ENCODE data around the gene ATG7. TPM values are rescaled to one million over a fixed set of nuclear protein-coding genes. Genes with fewer than 3 reads are reported as not detected.

ATG7 gene
- total RNA-seq, 3 donors from 2014 or later (not counting 1 experiment from before 2014, with no cell fraction given): 55.3 to 72.9 (median 68.6) TPM

- no peaks in the 10 kb centered on the region for H3K9me3 Mint-ChIP-seq
- H3K9me3 ChIP-seq (ENCODE audit: control insufficient read depth, insufficient read depth, low read length): no peaks in the 10 kb centered on the region
- no peak overlapping the region for H3K4me3 ChIP-seq (ENCODE audit: low read length)
- WGBS (ENCODE audit: insufficient coverage): 94% methylated on average over 37 of the region's 37 CpGs
- H3K27me3 Mint-ChIP-seq (ENCODE audit: low read depth in 2 of 2): no peaks in the 10 kb centered on the region
- DNase-seq (no peak), ATAC-seq (no peak)
- no peak overlapping the region for H3K4me3 Mint-ChIP-seq
- peaks cover 55% of the 10 kb centered on the region for H3K36me3 ChIP-seq (ENCODE audit: control insufficient read depth, insufficient read depth, low read length)
- TF ChIP-seq CTCF (IDR thresholded peaks at IDR 0.05): no peak
- intact Hi-C loops (cut with micrococcal nuclease): no loop called here
- H3K27ac ChIP-seq (ENCODE audit: low read length): no peak overlapping the region
- H3K4me1 ChIP-seq (ENCODE audit: control insufficient read depth, insufficient read depth, low read length): no peaks in the 10 kb centered on the region
- peak overlapping the region; percentile 14 to 65 for H3K27ac Mint-ChIP-seq
- H3K4me1 Mint-ChIP-seq: peaks cover 12 to 20% of the 10 kb centered on the region in 2 donors
- no peaks in the 10 kb centered on the region for H3K27me3 ChIP-seq (ENCODE audit: control insufficient read depth, insufficient read depth, low read length)
- H3K36me3 Mint-ChIP-seq: no peaks in the 10 kb centered on the region
Measured at GRCh38 chr3:11558918-11559815, 287.0 kb downstream of the ATG7 start.

GRCh38 chr3:11559816-11560633, 287.8 kb downstream of the ATG7 start:
- H3K36me3 ChIP-seq (ENCODE audit: control insufficient read depth, insufficient read depth, low read length): peaks cover 56% of the 10 kb centered on the region
- H3K27me3 ChIP-seq (ENCODE audit: control insufficient read depth, insufficient read depth, low read length): no peaks in the 10 kb centered on the region
- no peak overlapping the region for H3K27ac ChIP-seq (ENCODE audit: low read length)
- Mint-ChIP-seq H3K9me3 (no peaks in the 10 kb centered on the region), H3K27ac (peak overlapping the region; percentile 14 to 65), H3K27me3 (ENCODE audit: low read depth in 2 of 2) (no peaks in the 10 kb centered on the region), H3K36me3 (no peaks in the 10 kb centered on the region), H3K4me1 (peaks cover 12 to 20% of the 10 kb centered on the region in 2 donors), H3K4me3 (no peak overlapping the region)
- no peaks in the 10 kb centered on the region for H3K9me3 ChIP-seq (ENCODE audit: control insufficient read depth, insufficient read depth, low read length)
- ATAC-seq: no peak
- no peaks in the 10 kb centered on the region for H3K4me1 ChIP-seq (ENCODE audit: control insufficient read depth, insufficient read depth, low read length)
- no peak overlapping the region for H3K4me3 ChIP-seq (ENCODE audit: low read length)
- WGBS (ENCODE audit: insufficient coverage): 92% methylated on average over 15 of the region's 15 CpGs
- no peak for TF ChIP-seq CTCF (IDR thresholded peaks at IDR 0.05)
- DNase-seq: no peak
- intact Hi-C loops (cut with micrococcal nuclease): no loop called here

GRCh38 chr3:11560746-11561145, 288.5 kb downstream of the ATG7 start:
- H3K4me3 ChIP-seq (ENCODE audit: low read length): no peak overlapping the region
- Mint-ChIP-seq H3K4me1 (peaks cover 12 to 20% of the 10 kb centered on the region in 2 donors), H3K9me3 (no peaks in the 10 kb centered on the region), H3K27ac (peak overlapping the region; percentile 14 to 65), H3K27me3 (ENCODE audit: low read depth in 2 of 2) (no peaks in the 10 kb centered on the region), H3K36me3 (no peaks in the 10 kb centered on the region), H3K4me3 (no peak overlapping the region)
- no peaks in the 10 kb centered on the region for H3K4me1 ChIP-seq (ENCODE audit: control insufficient read depth, insufficient read depth, low read length)
- no peaks in the 10 kb centered on the region for H3K27me3 ChIP-seq (ENCODE audit: control insufficient read depth, insufficient read depth, low read length)
- ATAC-seq (no peak), DNase-seq (no peak)
- H3K36me3 ChIP-seq (ENCODE audit: control insufficient read depth, insufficient read depth, low read length): peaks cover 53% of the 10 kb centered on the region
- H3K27ac ChIP-seq (ENCODE audit: low read length): no peak overlapping the region
- intact Hi-C loops (cut with micrococcal nuclease): no loop called here
- TF ChIP-seq CTCF (IDR thresholded peaks at IDR 0.05): no peak
- WGBS (ENCODE audit: insufficient coverage): 95% methylated on average over 12 of the region's 12 CpGs
- H3K9me3 ChIP-seq (ENCODE audit: control insufficient read depth, insufficient read depth, low read length): no peaks in the 10 kb centered on the region

All from natural killer cell (primary cell).